ENCODE results near the gene SRPX2.
"Not testable (repeated sequence)": the region's sequence is repeated elsewhere in the genome, so short reads cannot be mapped to it uniquely, and the experiment has no call there.

Gene SRPX2

DNA sequence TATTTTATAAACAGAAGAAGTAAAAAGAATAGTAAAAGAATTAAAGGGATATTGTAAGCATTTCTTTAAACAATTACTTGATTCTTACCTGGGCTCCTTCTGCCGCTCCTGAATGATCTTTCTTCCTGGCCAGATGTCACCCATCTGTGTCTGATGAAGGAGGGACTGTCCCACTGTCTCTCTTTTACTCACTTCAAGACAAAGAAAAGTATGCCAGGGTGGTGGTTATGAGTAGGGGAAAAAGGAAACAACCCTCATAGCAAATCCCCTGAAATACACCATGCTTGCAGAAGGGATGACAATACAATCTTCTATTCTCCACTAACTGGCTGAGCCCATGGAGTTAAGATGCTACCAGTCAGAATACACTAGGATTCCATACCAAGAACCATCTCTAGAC, 56.8 kb downstream of the SRPX2 start:
- DNase-seq (ENCODE audit: low read depth in 2 of 2) = no peak

GRCh38 chrX:100704581-100705203, 60.7 kb downstream of the SRPX2 start:
- DNase-seq (ENCODE audit: low read depth in 2 of 2) = no peak

DNA sequence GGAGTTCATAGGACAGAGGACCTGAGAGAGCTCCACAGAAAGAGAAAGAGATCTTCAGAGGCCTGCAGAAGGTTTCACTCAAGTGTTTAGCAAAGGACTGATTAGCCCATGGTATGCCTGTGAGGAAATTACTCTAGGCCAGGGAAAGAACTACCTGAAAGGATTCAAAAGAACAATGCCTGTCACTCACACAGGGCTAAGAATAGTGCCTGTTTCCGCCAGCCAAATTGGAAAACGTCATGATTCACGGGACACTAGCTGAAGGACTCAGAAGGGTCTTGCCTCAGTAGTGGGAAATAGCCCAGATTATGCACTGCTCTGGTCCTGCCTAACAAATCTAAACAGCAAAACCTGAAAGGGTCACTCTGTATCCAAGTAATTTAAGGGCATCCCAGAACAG, 66.8 kb downstream of the SRPX2 start:
- DNase-seq (ENCODE audit: low read depth in 2 of 2) = no peak

- no peak for DNase-seq (ENCODE audit: low read depth in 2 of 2)
Measured at GRCh38 chrX:100717363-100717762, 73.4 kb downstream of the SRPX2 start.

DNA sequence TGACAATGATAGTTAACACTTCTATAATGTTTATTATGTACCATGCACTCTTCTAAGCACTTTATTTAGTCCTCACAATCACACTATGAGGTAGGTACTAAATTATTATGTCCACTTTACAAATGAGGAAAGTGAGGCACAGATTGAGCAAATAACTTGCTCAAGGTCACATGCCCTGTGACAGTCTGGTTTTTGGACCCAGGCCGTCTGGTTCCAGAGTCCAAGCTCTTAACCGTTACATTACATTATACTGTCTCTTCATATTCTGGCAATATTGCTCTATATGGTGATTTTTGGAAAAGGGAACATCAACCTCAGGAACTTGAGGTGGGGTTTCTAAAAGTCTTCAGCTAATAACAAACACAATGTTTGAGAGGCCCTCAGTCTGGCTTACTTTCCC, 75.1 kb downstream of the SRPX2 start:
- no peak for DNase-seq (ENCODE audit: low read depth in 2 of 2)

DNA sequence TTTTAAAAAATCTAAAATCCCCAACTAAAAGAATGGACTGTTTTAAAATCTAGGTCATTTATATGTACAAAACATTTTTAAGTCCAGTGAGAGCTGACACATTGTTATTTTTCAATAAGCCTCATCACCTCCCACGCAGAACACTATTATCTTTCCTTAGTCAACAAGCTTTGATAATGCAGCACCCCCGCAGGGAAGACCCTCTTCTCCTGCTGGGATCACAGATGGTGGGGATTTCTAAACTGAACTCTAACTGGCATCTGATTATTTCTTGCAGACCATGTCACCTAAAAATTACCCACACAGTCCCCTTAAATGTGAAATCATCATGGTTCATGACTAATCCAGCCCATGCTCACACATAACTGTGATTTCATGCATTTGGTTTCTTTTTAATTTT, 76.3 kb downstream of the SRPX2 start:
- DNase-seq (ENCODE audit: low read depth in 2 of 2) = no peak

DNA sequence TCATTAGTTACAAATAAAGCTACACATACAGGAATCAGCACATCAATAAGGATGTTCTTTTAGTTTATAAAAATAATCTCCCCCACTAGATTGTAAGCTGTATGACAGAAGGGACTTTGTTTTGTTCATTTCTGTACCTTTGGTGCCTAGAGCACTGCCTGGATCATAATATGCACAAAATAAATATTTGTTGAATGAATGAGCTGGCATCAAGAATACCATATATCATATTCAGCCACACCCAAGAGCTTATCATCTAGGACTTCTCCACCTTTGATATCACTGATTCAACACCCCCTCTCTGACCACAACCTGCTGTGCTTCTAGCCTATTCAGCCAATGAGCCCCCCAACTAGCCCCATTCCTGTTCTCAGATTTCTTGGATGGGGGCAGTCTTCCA, 77.3 kb downstream of the SRPX2 start:
- DNase-seq (ENCODE audit: low read depth in 2 of 2) = no peak

DNA sequence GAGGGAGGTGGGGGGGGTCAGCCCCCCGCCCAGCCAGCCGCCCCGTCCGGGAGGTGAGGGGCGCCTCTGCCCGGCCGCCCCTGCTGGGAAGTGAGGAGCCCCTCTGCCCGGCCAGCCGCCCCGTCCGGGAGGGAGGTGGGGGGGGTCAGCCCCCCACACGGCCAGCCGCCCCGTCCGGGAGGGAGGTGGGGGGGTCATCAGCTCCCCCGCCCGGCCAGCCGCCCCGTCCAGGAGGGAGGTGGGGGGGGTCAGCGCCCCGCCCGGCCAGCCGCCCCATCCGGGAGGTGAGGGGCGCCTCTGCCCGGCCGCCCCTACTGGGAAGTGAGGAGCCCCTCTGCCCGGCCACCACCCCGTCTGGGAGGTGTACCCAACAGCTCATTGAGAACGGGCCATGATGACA, 80.0 kb downstream of the SRPX2 start:
- DNase-seq (ENCODE audit: low read depth in 2 of 2) = not testable (repeated sequence)

Data from stimulated activated CD4-positive, alpha-beta T cell treated with anti-CD3 and anti-CD28 coated beads, Interleukin-4, amount 100 ng/mL, for 48 hours (primary cell).